ENCODE data around the gene ZNF438.
A peak's percentile ranks its signal among the peaks of the same experiment; 100 is the strongest.
"Not testable (repeated sequence)": the region's sequence is repeated elsewhere in the genome, so short reads cannot be mapped to it uniquely, and the experiment has no call there.

Gene ZNF438

GRCh38 chr10:31058795-31059703, 27.4 kb upstream of the ZNF438 start:
- Histone ChIP-seq H3K9me3 (no peaks in the 10 kb centered on the region), H3K4me1 (peaks cover 0 to 5% (median 2%) of the 10 kb centered on the region in 4 donors), H3K4me3 (no peak overlapping the region), H3K27me3 (no peaks in the 10 kb centered on the region), H3K27ac (no peak overlapping the region), H3K36me3 (no peaks in the 10 kb centered on the region)
- TF ChIP-seq CTCF (IDR thresholded peaks at IDR 0.05): no peak
- DNase-seq: no peak
- intact Hi-C loops (cut with DNase I; ENCODE audit: low total_unique reads): no loop called here

GRCh38 chr10:31056678-31057077, 25.0 kb upstream of the ZNF438 start:
- intact Hi-C loops (cut with DNase I; ENCODE audit: low total_unique reads): not testable (repeated sequence)
- H3K4me3 ChIP-seq: peak overlapping the region in 1 of 2 donors; percentile 37

GRCh38 chr10:31055573-31056251, 24.0 kb upstream of the ZNF438 start:
- H3K36me3 ChIP-seq: peaks cover 0 to 9% (median 0%) of the 10 kb centered on the region in 3 donors
- intact Hi-C loops (cut with DNase I; ENCODE audit: low total_unique reads): no loop called here
- DNase-seq: no peak

More at GRCh38 chr10:31056678-31057077, 25.0 kb upstream of the ZNF438 start:
- not testable (repeated sequence) for H3K27me3 ChIP-seq, DNase-seq, H3K9me3 ChIP-seq, H3K36me3 ChIP-seq, H3K4me1 ChIP-seq
- H3K27ac ChIP-seq: peak overlapping the region in 1 of 2 donors; percentile 50

GRCh38 chr10:31051703-31052102, 20.0 kb upstream of the ZNF438 start:
- no peak for TF ChIP-seq CTCF (IDR thresholded peaks at IDR 0.05)
- Histone ChIP-seq H3K36me3 (peaks cover 0 to 9% (median 0%) of the 10 kb centered on the region in 3 donors), H3K27me3 (no peaks in the 10 kb centered on the region), H3K4me1 (no peaks in the 10 kb centered on the region), H3K9me3 (peaks cover 0 to 6% (median 0%) of the 10 kb centered on the region in 3 donors), H3K27ac (no peak overlapping the region), H3K4me3 (no peak overlapping the region)
- DNase-seq: no peak
- intact Hi-C loops (cut with DNase I; ENCODE audit: low total_unique reads): no loop called here

More at GRCh38 chr10:31055573-31056251, 24.0 kb upstream of the ZNF438 start:
- no peak overlapping the region for H3K4me3 ChIP-seq
- no peak overlapping the region for H3K27ac ChIP-seq
- H3K9me3 ChIP-seq: peaks cover 0 to 6% (median 0%) of the 10 kb centered on the region in 3 donors
- H3K27me3 ChIP-seq: no peaks in the 10 kb centered on the region
- no peaks in the 10 kb centered on the region for H3K4me1 ChIP-seq
- TF ChIP-seq CTCF (IDR thresholded peaks at IDR 0.05): no peak

- Histone ChIP-seq H3K4me3 (no peak overlapping the region), H3K9me3 (no peaks in the 10 kb centered on the region), H3K36me3 (no peaks in the 10 kb centered on the region), H3K4me1 (no peaks in the 10 kb centered on the region), H3K27ac (no peak overlapping the region), H3K27me3 (no peaks in the 10 kb centered on the region)
- intact Hi-C loops (cut with DNase I; ENCODE audit: low total_unique reads): no loop called here
- no peak for DNase-seq
- TF ChIP-seq CTCF (IDR thresholded peaks at IDR 0.05): no peak
Observed at GRCh38 chr10:31042670-31043069, 11.0 kb upstream of the ZNF438 start.

GRCh38 chr10:31041011-31041410, 9.3 kb upstream of the ZNF438 start:
- Histone ChIP-seq H3K36me3 (no peaks in the 10 kb centered on the region), H3K4me3 (no peak overlapping the region), H3K27me3 (no peaks in the 10 kb centered on the region), H3K27ac (no peak overlapping the region), H3K4me1 (no peaks in the 10 kb centered on the region), H3K9me3 (no peaks in the 10 kb centered on the region)
- intact Hi-C loops (cut with DNase I; ENCODE audit: low total_unique reads): no loop called here
- DNase-seq: no peak
- TF ChIP-seq CTCF (IDR thresholded peaks at IDR 0.05): no peak

- H3K27ac ChIP-seq, H3K27me3 ChIP-seq, H3K4me3 ChIP-seq, H3K4me1 ChIP-seq, DNase-seq, H3K36me3 ChIP-seq, H3K9me3 ChIP-seq: not testable (repeated sequence)
- intact Hi-C loops (cut with DNase I; ENCODE audit: low total_unique reads): loop anchor here (5.0 to 10.0 kb wide), 3 partner anchors 38 to 276 kb away; partner anchors contain the start of gene ZEB1
Observed at GRCh38 chr10:31039006-31039405, 7.3 kb upstream of the ZNF438 start.
